Testis (tissue), 2 donors: ENCODE data around the gene PDE6H.

Source experiments
- POLR2A ChIP-seq: fragments of 450-650 bp; IDR thresholded peaks from one replicate; pipeline ENCODE4 v1.6.1; 2017; ENCODE audit warnings: antibody characterized with exemption, mild to moderate bottlenecking, moderate library complexity
- TF ChIP-seq, protein P1 (sequence below), 3 experiments: fragments of 450-650 bp in 2 of 3; fragments of 200-600 bp in 1 of 3; sonication (generic) in 1 of 3; IDR thresholded peaks; one replicate each; pipeline ENCODE4 v1.5.1; 2016 to 2019; ENCODE audit warnings: antibody characterized with exemption in 3 of 3, mild to moderate bottlenecking in 2 of 3, moderate library complexity in 1 of 3

DNA sequence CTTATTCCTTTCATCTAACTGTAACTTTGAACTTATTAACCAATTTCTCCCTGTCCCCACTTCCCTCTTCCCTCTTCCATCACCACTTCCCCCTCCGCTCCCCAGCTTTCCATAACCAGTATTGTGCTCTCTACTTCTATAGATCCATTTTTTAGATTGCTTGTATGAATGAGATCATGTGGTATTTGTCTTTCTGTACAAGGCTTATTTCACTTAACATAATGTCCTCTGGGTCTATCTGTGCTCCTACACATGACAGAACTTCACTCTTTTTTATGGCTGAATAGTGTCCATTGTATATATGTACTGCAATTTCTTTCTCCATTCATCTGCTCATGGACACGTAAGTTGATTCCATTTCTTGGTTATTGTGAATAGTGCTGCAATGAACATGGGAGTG, 48.9 kb upstream of the PDE6H start:
- TF ChIP-seq, protein P1, sequence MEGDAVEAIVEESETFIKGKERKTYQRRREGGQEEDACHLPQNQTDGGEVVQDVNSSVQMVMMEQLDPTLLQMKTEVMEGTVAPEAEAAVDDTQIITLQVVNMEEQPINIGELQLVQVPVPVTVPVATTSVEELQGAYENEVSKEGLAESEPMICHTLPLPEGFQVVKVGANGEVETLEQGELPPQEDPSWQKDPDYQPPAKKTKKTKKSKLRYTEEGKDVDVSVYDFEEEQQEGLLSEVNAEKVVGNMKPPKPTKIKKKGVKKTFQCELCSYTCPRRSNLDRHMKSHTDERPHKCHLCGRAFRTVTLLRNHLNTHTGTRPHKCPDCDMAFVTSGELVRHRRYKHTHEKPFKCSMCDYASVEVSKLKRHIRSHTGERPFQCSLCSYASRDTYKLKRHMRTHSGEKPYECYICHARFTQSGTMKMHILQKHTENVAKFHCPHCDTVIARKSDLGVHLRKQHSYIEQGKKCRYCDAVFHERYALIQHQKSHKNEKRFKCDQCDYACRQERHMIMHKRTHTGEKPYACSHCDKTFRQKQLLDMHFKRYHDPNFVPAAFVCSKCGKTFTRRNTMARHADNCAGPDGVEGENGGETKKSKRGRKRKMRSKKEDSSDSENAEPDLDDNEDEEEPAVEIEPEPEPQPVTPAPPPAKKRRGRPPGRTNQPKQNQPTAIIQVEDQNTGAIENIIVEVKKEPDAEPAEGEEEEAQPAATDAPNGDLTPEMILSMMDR (IDR thresholded peaks at IDR 0.05), result no peak
- no peak for TF ChIP-seq POLR2A
